Measurements from ENCODE around the gene PHLPP1.

PHLPP1 gene

DNA sequence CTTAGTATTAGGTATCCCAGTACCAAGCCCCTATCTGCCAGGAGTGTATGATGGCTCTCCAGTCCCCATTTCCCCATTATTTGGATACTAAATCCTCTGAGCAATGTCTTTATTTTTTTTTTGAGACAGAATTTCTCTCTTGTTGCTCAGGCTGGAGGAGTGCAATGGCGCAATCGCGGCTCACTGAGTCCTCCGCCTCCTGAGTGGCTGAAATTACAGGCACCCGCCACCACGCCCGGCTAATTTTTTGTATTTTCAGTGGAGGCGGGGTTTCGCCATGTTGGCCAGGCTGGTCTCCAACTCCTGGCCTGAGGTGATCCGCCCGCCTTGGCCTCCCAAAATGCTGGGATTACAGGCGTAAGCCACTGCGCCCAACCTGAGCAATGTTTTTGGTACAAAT is 3.6 kb upstream of the PHLPP1 start:
- H3K4me3 ChIP-seq (ENCODE audit: control insufficient read depth, low read depth, low read length), result no peak overlapping the region
- TF ChIP-seq, protein P1, sequence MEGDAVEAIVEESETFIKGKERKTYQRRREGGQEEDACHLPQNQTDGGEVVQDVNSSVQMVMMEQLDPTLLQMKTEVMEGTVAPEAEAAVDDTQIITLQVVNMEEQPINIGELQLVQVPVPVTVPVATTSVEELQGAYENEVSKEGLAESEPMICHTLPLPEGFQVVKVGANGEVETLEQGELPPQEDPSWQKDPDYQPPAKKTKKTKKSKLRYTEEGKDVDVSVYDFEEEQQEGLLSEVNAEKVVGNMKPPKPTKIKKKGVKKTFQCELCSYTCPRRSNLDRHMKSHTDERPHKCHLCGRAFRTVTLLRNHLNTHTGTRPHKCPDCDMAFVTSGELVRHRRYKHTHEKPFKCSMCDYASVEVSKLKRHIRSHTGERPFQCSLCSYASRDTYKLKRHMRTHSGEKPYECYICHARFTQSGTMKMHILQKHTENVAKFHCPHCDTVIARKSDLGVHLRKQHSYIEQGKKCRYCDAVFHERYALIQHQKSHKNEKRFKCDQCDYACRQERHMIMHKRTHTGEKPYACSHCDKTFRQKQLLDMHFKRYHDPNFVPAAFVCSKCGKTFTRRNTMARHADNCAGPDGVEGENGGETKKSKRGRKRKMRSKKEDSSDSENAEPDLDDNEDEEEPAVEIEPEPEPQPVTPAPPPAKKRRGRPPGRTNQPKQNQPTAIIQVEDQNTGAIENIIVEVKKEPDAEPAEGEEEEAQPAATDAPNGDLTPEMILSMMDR (conservative IDR thresholded peaks at IDR 0.05; ENCODE audit: control insufficient read depth, insufficient read depth, low read depth, low read length), result no peak

DNA sequence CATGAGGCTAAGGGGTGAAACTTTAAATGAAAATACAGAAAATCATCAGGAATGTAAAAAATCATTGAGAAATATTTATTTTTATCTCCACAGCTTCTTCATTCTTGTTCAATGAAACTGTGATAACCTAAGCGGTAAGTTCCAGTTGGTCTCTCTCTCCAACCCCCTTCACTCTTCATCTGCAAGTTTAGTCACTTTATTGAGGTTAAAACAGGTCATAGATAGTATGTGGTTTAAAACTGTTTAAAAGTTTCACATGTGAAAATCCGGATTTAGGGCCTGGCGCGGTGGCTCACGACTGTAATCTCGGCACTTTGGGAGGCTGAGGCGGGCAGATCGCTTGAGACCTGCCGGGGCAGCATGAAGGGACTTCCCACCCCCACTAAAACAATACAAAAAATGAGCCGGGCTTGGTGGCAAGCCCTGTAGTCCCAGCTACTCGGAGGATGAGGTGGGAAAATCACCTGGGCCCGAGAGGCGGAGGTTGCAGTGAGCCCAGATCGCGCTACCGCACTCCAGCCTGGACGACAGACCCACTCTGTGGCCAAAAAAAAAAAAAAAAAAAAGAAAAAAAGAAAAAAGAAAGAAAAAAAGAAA is 1.6 kb upstream of the PHLPP1 start:
- TF ChIP-seq, protein P1 (conservative IDR thresholded peaks at IDR 0.05; ENCODE audit: control insufficient read depth, insufficient read depth, low read depth, low read length), result no peak
- DNase-seq (ENCODE audit: low read depth), result no peak

More for the DNA sequence above, 3.6 kb upstream of the PHLPP1 start:
- DNase-seq (ENCODE audit: low read depth), result no peak

DNA sequence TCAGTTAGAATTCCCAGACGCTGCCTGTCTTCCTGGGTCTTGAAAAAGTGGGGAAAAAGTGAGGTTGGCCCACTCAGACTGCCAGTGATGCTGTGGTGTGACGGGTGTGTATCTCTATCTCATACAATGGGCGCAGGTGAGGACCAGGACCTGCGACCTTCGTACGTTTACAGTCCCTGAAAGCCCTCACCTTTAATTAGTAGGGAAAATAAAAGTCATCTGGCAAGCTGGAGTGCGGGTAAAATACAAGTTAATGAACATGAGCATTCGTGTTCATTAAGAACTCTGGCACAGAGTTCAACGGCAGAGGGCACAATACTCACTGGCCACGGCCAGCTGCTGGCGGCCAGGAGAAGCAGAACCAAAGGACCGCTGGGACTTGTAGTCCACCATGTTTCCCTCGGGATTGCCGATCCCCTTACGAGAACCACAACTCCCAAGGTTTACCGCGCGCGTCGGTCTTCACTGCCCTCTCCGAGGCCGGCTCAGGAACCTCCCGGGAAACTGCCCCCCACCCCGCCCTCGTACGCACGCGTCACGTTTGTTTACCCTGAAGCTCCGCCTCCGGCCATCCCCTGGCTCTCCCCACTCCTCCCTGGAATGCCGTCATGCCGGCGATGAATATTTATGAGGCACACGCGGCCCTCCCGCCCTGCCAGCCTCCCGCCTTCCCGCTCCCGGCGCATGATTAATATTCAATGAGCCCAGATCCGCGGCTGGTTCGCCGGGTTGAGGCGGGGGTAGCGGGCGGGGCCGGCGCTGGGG is 488 bp upstream of the PHLPP1 start:
- DNase-seq (ENCODE audit: low read depth), result peak; percentile 100
- TF ChIP-seq, protein P1 (conservative IDR thresholded peaks at IDR 0.05; ENCODE audit: control insufficient read depth, insufficient read depth, low read depth, low read length), result peak; percentile 75
- H3K4me3 ChIP-seq (ENCODE audit: control insufficient read depth, low read depth, low read length), result peak overlapping the region; percentile 62

More for the DNA sequence above, 1.6 kb upstream of the PHLPP1 start:
- no peak overlapping the region for H3K4me3 ChIP-seq (ENCODE audit: control insufficient read depth, low read depth, low read length)

DNA sequence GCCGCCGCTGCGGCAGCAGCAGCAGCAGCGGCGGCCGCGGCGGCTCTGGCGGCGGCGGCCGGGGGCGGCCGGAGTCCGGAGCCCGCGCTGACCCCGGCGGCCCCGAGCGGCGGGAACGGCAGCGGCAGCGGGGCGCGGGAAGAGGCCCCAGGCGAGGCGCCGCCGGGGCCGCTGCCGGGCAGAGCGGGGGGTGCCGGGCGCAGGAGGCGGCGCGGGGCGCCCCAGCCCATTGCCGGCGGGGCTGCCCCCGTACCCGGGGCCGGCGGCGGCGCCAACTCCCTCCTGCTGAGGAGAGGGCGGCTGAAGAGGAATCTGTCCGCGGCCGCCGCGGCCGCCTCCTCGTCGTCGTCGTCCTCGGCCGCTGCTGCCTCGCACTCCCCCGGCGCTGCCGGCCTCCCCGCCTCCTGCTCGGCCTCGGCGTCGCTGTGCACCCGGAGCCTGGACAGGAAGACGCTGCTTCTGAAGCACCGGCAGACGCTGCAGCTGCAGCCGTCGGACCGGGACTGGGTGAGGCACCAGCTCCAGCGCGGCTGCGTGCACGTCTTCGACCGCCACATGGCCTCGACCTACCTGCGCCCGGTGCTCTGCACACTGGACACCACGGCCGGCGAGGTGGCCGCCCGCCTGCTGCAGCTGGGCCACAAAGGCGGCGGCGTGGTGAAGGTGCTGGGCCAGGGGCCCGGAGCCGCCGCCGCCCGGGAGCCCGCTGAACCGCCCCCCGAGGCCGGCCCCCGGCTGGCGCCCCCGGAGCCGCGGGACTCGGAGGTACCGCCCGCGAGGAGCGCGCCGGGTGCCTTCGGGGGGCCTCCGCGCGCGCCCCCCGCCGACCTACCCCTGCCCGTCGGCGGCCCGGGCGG is 646 bp downstream of the PHLPP1 start:
- DNase-seq (ENCODE audit: low read depth), result peak; percentile 59
- TF ChIP-seq, protein P1 (conservative IDR thresholded peaks at IDR 0.05; ENCODE audit: control insufficient read depth, insufficient read depth, low read depth, low read length), result no peak
- peak overlapping the region; percentile 72 for H3K4me3 ChIP-seq (ENCODE audit: control insufficient read depth, low read depth, low read length)

DNA sequence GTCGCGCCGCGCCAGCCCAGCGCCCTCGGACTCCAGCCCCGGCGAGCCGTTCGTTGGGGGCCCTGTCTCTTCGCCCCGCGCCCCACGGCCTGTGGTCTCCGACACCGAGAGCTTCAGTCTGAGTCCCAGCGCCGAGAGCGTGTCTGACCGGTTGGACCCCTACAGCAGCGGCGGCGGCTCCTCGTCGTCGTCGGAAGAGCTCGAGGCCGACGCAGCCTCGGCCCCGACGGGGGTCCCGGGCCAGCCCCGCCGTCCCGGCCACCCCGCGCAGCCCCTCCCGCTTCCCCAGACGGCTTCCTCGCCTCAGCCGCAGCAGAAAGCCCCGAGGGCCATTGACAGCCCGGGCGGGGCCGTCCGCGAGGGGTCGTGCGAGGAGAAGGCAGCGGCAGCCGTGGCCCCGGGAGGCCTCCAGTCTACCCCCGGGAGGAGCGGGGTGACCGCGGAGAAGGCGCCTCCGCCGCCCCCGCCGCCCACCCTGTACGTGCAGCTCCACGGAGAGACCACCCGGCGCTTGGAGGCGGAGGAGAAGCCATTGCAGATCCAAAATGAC is 1.4 kb downstream of the PHLPP1 start:
- peak overlapping the region; percentile 72 for H3K4me3 ChIP-seq (ENCODE audit: control insufficient read depth, low read depth, low read length)
- TF ChIP-seq, protein P1 (conservative IDR thresholded peaks at IDR 0.05; ENCODE audit: control insufficient read depth, insufficient read depth, low read depth, low read length), result no peak
- peak; percentile 16 for DNase-seq (ENCODE audit: low read depth)

DNA sequence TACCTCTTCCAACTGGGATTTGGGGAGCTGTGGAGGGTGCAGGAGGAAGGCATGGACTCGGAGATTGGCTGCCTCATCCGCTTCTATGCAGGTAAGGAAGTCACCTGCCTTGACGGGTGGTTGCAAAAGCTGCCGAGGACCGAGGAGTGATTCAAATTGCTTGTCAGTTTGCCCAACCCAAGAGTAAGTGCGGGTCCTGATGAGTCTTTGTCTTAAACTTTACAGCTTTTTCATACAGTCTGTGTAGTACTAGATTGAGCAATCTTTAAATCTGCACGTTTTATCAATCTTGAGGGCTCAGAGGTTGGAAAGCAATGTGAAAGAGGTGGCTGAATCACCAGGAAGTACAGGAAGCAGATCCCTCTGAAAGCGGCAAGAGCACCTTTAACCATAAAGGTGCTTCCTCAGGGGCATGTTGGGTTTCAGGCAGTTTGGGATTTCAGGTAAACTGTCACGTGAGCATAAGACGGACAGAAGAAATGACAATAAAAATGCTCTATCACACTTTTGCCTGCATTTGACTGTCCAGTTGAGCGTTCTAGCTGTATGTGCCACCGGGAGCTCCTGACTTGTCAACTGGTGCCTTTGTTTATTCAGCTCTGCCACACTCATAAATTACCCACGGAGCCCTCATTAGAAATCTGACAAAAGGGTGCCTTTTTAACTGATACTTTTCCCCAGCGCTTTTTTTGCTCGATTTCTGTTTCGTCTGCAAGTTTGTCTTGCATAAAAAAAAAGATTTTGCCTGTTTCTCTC is 2.0 kb downstream of the PHLPP1 start:
- TF ChIP-seq, protein P1 (conservative IDR thresholded peaks at IDR 0.05; ENCODE audit: control insufficient read depth, insufficient read depth, low read depth, low read length), result no peak
- peak; percentile 77 for DNase-seq (ENCODE audit: low read depth)
- H3K4me3 ChIP-seq (ENCODE audit: control insufficient read depth, low read depth, low read length), result peak overlapping the region; percentile 72

All from fibroblast of mammary gland (primary cell).